HG02678 (cell line): Measurements from ENCODE around the gene TMEM120A.
"Not testable (repeated sequence)": the region's sequence is repeated elsewhere in the genome, so short reads cannot be mapped to it uniquely, and the experiment has no call there.

Experiments used
- ATAC-seq: cut with Tn5 transposase; IDR thresholded peaks from one replicate; pipeline ENCODE4 v1.9.1; 2021; ENCODE audit warnings: mild to moderate bottlenecking, moderate library complexity; ENCODE audit not compliant: unreplicated experiment

TMEM120A gene

DNA sequence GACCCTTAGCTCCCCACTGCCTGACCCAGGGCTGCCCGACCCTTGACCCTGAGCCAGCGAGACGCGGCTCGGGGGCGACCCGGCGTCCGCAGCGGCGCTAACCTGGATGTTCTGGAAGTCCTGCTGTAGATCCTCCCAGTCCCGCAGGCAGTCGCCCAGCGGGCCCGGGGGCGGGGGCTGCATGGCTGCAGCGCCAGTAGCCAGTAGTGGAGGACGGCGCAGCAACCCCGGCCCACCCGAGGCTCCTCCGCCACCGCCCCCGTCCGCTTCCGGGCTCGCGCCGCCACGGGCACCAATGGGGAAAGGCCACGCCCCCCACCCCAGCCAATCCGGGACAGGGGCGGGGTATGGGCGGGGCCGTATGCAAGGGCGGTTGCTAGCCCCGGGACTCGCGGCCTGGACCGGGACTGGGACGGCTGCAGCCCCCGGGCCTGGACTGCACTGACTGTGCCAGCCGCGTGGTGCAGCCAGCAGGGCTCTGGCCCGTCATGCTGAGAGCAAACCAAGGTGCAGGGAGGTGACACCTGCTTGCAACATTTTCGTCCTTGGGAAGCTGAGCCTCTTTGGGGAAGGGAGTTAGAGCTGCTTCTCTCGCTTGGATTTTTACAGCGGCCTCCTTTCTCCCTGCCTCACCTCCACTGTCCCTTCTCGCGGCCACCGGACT, at the start of gene TMEM120A:
TSS of gene TMEM120A (minus strand) at position 208 of the 664 bp plus-strand sequence. CDS start at position 183, 25 bp downstream.
- ATAC-seq, result peak; percentile 98

DNA sequence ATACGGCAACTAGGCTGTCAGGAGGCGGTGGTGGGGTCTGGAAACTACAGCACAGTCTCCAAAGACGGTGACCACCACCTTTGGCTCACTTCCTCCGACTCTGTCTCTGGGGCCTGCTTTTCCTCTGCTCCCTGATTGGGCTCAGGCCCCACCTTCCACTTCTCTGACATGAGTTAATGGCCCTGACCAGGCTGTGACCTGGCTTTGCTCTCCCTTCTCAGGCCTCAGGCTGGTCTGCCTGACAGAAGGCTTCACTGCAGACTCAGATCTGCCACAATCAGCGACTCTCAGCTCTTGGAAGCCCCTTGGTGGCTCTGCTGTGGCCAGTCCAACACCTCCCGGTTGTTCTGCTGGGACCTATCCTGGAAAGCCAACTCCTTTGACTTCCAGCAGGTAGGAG, 45.7 kb upstream of the TMEM120A start:
- no peak for ATAC-seq

DNA sequence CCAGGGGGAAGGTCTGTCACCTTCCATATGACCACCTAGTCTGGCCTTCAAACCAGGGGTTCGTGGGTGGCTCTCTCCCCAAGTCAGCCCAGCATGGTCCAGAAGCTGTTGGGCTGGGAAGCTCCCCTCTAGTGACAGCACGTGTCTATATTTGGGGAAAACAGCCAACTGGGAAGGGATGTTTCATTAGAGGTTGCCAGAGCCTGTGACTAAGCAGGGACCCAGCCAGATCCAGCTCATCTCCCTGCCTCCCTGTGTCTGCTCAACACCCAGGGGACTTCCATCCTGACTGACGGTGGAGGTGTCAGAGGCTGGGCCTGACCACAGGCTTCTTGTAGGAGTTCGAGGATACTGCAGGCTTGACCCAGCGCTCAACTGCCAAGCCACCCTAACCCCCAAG, 42.9 kb upstream of the TMEM120A start:
- ATAC-seq, result no peak

DNA sequence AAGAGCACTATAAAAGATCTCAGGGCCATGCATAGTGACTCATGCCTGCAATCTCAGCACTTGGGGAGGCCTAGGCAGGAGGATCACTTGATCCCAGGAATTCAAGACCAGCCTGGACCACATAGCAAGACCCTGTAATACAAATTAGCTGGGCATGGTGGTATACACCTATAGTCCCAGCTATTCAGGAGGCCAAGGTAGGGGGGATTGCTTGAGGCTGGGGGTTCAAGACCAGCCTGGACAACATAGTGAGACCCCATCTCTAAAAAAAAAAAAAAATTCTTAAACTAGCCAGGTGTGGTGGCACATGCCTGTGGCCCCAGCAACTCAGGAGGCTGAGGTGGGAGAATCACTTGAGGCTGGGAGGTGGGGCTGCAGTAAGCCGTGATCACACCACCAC, 37.6 kb upstream of the TMEM120A start:
- no peak for ATAC-seq

DNA sequence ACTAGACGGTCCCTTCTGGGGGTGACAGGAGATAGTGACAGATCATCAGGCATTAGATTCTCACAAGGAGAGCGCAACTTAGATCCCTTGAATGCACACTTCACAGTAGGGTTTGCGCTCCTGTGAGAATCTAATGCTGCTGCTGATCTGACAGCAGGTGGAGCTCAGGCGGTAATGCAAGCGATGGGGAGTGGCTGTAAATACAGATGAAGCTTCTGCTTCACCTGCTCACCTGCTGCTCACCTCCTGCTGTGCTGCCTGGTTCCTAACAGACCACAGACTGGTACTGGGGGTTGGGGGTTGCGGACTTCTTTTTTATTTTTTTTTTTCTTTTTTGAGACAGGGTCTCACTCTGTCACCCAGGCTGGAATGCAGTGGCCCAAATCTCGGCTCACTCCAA, 35.3 kb upstream of the TMEM120A start:
- ATAC-seq, result not testable (repeated sequence)

DNA sequence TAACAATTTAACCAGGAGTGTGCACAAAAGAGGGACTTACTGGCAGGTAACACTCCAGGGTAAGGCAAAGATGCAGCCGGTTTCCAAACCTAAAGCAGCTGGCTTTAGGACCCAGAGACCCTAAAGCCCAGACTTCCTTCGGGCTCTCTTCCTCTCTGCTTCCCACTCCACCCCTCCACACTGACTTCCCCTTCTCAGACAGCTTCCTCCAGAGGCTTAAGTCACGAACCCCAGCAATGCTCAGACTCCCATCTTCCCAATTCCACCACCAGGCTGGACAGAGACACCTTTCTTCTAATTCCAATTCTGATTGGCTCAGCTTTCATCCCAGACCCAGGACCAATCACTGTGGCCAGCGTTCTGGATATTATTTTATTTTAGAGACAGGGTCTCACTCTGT, 28.6 kb upstream of the TMEM120A start:
- ATAC-seq, result no peak

DNA sequence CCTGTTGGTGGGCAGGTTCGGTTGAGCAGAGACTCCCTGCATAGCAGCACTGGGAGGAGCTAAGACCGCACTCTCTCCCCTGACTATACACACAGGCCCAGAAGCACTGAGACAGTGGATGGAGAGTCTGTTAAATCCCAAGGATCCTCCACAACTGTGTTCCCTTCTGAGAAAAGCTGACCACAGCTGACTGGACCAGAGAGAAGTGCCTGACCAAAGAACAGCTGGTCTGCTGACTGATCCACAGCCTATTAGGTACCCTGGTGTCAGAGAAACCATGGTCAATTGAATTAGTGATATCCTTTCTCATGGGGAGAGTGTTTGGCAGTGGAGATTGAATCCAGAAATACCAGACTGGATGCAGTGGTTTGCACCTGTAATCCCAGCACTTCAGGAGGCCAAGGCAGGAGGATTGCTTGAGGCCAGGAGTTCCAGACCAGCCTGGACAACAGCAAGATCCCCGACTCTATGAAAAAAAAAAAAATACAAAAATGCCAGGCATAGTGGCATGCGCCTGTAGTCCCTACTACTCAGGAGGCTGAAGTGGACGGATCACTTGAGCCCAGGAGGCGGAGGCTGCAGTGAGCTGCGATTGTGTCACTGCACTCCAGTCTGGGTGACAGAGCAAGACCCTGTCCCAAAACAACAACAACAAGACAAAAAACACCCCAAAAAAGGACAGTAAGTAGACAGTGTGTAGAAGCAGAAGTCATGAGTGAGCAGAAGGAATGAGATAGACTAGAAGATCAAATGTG, 27.8 kb upstream of the TMEM120A start:
- ATAC-seq, result no peak

DNA sequence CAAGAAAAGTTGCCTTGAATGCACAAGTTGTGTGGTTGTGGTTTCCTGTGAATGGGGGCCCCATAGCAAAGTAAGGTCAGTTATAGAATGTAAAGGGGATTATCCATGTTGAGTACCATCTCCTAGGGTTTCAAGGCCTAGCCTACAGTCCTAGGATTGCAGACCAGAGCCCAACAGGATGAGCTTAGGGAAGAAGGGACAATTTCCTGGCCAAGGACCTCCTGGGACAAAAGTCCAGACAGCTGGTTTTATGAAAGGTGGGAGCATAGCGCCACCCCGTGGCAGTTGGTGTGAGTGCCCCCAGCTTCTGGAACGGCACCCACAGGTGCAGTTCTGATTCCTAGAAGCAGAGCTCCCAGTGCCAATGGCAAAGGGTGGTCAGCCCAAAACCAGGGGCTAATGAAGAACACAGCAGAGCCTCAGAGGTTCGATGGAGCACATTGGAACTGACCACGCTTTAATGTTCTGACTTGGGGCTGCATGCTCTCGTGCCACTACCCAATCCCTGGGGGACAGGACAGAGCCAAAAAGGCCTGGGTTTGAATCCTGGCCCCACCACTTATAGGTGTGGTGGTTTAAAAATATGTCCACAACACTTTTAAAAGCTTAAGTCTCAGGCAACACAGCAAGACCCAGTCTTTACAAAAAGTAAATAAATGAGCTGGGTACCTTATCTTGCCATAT, 25.8 kb upstream of the TMEM120A start:
- no peak for ATAC-seq

DNA sequence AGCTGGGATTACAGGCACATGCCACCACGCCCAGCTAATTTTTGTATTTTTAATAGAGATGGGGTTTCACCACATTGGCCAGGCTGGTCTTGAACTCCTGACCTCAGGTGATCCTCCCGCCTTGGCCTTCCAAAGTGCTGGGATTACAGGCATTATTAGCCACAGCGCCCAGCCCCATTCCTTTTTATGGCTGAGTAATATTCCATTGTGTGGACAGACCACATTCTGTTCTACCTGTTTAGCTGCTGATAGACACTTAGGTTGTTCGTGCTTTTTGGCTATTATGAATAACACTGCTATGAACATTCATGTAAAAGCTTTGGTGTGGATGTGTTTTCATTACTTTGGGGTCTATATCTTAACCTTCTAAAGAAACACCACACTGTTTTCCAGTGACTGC, 24.1 kb upstream of the TMEM120A start:
- ATAC-seq, result not testable (repeated sequence)

DNA sequence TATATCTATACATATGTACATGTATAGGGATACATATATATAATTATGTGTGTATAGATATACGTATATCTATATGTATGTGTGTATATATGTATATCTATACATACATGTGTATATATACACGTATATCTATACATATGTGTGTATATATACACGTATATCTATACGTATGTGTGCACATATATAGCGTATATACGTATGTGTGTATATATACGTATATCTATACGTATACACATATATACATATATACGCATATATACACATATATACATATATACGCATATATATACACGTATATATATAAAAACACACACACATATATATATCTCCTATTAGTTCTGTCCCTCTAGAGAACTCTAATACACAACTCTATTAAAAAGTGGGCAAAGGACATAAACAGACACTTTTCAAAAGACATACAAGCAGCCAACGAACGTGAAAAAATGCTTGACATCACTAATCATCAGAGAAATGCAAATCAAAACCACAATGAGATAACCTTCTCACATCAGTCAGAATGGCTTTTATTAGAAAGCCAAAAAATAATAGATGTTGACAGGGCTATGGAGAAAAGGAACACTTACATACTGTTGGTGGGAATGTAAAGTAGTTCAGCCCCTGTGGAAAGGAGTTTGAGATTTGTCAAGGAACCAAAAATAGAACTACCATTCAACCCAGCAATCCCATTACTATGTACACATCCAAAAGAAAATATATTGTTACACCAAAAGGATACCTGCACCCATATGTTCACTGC, 22.0 kb upstream of the TMEM120A start:
- ATAC-seq, result no peak

DNA sequence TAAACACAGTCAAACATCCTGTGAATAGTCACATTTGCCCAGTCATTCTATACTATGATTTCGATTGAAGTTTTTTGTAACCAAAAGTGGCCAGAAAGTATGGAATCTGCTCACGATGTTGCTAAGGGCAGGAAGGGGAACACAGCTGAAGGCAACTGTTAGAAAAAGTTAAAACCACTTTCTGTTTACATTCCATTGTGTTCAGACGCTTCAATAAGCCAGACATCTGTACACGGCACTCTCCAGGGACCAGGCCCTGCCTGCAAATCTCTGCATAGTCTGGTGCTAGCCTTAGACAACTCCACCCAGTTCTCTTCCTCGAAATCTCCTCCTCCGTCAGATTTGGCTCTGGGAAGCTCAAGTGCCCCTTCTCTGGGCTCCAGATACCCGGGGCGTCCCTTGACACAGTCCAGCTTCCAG, 17.1 kb upstream of the TMEM120A start:
- no peak for ATAC-seq

DNA sequence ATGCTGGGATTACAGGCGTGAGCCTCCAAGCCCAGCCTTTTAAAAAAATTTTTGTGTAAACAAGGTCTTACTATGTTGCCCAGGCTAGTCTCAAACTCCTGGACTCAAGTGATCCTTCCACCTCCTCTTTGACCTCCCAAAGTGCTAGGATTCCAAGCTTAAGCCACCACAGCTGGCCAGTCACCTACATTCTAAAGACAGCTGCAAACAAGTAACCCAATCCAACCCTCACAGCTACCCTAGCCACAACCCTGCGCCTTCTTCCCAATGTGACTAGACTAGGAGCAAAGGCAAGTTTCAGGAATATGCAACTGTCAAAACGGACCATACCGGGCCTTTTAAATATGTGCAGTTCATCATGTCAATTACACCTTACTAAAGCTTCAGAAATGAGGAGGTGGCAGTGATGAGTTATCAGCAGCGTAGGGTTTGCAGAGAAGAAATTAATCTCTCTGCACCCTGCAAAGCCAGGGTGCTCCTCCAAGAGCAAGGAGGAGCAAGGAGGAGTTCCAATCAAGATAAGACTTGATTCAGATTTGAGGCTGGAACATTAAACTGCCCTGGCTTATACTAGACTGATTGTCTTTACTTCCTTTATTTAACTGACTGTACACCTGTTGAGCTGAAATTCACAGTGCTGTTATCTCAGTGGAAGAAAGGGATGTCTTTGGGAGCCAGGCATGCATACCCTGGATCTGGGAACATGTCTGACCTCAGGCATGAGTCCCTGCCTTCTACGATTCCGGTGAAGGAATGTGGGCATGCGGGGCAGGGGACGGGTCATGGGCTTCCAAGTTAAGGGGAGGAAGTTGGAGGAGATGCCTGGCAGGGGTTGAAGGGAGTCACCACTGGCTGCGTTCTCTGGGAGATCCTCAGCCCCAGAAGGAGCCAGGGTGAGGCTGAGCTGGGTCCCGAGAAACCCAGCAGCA, 15.5 kb upstream of the TMEM120A start:
- no peak for ATAC-seq

DNA sequence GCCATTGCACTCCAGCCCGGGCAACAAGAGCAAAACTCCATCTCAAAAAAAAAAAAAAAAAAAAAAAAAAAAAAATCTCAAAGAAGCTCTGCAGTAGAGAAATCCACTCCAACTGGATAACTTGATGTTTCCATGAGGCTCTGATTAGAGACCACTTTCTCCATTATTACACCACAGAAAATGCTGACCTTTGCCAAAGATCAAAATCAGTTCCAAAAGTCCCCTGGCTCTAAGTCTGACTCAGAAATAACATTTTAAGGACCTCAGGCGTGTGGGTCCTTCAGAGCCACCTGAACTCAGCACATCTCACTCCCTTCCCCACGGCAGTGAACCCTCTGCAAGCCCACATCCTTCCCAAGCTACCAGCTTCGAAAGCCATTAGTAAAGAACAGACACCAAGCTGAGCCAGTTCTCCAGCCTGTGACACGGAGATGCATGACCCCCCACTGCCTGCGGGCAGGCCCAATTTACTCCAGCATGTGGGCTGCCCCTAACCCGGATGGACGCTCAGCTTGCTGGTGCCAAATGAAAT, 13.8 kb upstream of the TMEM120A start:
- ATAC-seq, result no peak

DNA sequence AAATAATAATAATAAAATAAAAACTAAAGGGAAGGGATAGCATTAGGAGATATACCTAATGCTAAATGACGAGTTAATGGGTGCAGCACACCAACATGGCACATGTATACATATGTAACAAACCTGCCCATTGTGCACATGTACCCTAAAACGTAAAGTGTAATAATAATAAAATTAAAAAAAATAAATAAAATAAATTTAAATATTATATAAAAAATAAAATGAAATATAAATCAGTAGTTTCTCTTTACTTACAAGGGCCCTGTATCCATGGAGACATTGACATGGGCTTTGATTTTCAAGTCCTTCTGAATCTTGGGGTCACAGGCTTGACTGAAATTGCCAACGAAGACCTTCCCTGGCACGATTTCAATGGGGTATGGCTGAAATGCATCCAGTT, 10.6 kb upstream of the TMEM120A start:
- not testable (repeated sequence) for ATAC-seq

DNA sequence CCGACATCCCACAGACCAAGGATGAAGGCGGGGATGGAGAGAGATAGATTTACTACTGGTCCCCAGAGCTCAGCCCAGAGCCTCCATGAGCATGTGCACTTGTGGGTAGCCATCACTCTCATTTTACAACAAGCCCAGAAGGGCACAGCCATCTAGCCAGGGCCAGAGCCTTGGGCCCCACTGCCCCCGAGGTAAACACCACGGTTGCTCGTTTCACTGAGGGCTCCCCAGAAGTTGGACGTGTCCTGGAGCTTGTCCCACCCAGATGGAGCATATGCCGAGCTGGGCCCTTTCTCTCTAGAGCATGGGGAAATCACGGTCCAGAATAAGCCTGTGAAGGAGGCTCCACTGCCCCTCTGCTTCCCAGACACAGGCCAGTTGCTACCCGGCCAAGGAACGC, 9.0 kb upstream of the TMEM120A start:
- no peak for ATAC-seq

DNA sequence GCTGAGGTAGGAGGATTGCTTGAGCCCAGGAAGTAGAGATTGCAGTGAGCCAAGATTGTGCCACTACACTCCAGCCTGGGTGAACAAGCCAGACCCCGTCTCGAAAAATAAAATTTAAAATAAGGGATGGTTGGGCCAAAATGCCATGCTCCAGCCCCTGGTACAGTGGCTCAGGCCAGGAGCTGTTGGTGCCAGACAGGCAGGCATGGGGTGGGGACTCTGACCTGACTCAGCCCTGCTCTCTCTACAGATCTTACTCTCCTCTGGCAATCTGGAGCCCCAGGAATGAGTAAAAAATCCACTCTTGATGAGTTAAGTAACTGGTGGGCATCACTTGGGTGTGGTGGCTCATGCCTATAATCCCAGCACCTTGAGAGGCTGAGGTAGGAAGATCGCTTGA, 8.4 kb upstream of the TMEM120A start:
- no peak for ATAC-seq

DNA sequence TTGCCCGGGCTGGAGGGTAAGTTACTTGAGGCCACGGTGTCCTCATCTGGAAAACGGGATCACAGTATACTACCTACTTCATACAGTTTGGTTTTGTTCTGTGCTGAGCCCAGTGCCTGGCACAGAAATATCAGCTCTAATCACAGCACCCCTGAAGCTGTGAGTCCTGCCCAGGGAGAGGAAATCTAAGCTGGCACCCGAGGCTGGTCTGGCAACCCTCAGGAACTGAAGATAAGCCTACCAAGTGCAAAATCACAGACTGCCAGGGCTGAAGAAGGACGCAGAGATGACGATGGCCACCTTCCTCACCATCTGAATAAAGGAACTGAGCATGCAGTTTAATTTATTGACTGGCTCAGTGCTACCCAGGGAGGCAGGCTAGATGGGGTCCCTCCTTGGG, 7.7 kb upstream of the TMEM120A start:
- ATAC-seq, result no peak

DNA sequence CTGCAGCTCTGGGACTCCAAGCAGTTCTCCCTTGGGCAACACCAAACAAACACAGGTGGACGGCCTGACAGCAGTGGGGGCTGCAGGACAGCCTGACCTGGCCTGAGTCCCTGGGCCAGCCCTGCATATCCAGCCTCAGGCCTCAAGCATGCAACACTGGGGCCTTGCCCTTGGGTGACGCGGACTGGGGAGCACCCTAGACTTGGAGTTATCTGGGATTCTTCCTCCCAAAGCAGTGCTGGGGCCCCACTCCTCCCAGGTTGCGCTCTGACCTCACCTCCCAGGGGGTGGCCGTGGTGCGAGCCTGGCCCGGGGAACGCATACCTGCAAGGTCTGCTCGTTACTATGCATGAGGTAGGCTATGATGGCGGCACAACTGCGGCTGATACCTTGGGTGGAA, 6.2 kb upstream of the TMEM120A start:
- ATAC-seq, result no peak

DNA sequence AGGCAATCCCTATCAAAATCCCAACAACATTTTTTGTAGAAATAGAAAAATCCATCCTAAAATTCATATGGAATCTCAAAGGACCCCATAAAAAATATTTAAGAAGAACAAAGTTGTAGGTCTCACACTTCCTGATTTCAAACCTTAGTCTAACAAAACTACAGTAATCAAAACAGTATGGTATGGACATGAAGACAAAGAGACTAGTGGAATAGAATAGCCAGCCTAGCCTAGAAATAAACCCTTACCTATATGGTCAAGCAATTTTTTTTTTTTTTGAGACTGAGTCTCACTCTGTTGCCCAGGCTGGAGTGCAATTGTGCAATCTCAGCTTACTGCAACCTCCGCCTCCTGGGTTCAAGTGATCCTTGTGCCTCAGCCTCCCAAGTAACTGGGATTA, 3.6 kb upstream of the TMEM120A start:
- ATAC-seq, result no peak

DNA sequence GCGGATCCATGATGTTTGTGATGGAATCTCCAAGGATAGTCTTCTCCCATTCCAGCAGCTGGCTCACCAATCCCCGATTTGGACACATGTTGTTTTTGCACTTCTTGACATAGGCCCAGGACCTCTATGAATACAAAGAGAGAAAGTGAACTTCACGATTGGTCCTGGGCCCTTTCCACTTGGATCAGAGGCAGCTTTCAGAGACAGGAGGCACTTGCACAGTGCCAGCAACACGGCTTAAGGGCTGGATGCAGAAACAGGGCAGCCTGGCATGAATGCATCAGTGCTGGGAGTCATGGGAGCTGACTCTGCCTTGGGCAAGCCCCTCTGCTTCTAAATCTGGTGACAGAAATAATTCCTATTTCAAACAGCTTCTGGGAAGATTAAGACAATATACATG, 2.1 kb upstream of the TMEM120A start:
- ATAC-seq, result no peak
